Measurements from ENCODE around the gene CAV2.

- TF ChIP-seq CTCF (IDR thresholded peaks at IDR 0.05) (no peak), POLR2A (IDR thresholded peaks at IDR 0.05) (no peak)
These were observed 57.6 kb downstream of the CAV2 start for GRCh38 chr7:116557066-116557585.

Measured in right lobe of liver (tissue), 4 donors.